Osteoblast (primary cell): ENCODE data around the gene ZCCHC18. TPM values are rescaled to one million over a fixed set of nuclear protein-coding genes. Genes with fewer than 3 reads are reported as not detected.

Experiments
- DNase-seq: peaks from one replicate; pipeline ENCODE4 v3.0.0; 2011; ENCODE audit warnings: low spot score, mixed read lengths; ENCODE audit not compliant: insufficient read length; ENCODE audit errors: missing footprints
- H2AFZ ChIP-seq: 2 replicates; pipeline ENCODE4 v1.6.0; 2011; ENCODE audit warnings: mild to moderate bottlenecking, low read length
- H3K27ac ChIP-seq: 2 replicates; pipeline ENCODE4 v1.5.1; 2011; ENCODE audit warnings: mild to moderate bottlenecking, low read depth, low read length, moderate library complexity
- H3K27me3 ChIP-seq: 2 replicates; pipeline ENCODE4 v1.6.0; 2012; ENCODE audit warnings: mild to moderate bottlenecking, control low read depth, inconsistent platforms, low read length, moderate library complexity; ENCODE audit not compliant: insufficient read depth
- H3K36me3 ChIP-seq: 2 replicates; pipeline ENCODE4 v1.5.1; 2011; ENCODE audit warnings: mild to moderate bottlenecking, low read length, control low read depth, moderate library complexity; ENCODE audit not compliant: insufficient read depth
- H3K4me1 ChIP-seq: 2 replicates; pipeline ENCODE4 v1.5.1; 2011; ENCODE audit warnings: mild to moderate bottlenecking, low read length, control low read depth, moderate library complexity; ENCODE audit not compliant: insufficient read depth
- H3K4me2 ChIP-seq: 2 replicates; pipeline ENCODE4 v1.6.0; 2011; ENCODE audit warnings: mild to moderate bottlenecking, low read length; ENCODE audit not compliant: insufficient read depth
- H3K4me3 ChIP-seq: fragments of 200-600 bp; sonication (generic); 3 replicates; pipeline ENCODE4 v1.5.1; 2012; ENCODE audit warnings: mild to moderate bottlenecking, low read length, inconsistent platforms; ENCODE audit not compliant: insufficient read depth
- H3K79me2 ChIP-seq: 2 replicates; pipeline ENCODE4 v1.6.0; 2012; ENCODE audit warnings: mild to moderate bottlenecking, low read length, control low read depth, inconsistent platforms; ENCODE audit not compliant: insufficient read depth
- H3K9me3 ChIP-seq: 2 replicates; pipeline ENCODE4 v1.5.1; 2011; ENCODE audit warnings: low read depth, low read length, control low read depth
- H4K20me1 ChIP-seq: 2 replicates; pipeline ENCODE4 v1.6.0; 2012; ENCODE audit warnings: mild to moderate bottlenecking, low read length, control low read depth; ENCODE audit not compliant: insufficient read depth
- total RNA-seq: library from RNA; depleted of rRNA; stranded (reverse); fragments of >200 nt; gene quantifications from 2 replicates; pipeline ENCODE4 v1.2.3, GENCODE V29; 2012
- TF ChIP-seq, protein P1 (sequence below): IDR thresholded peaks from 2 replicates; pipeline ENCODE4 v1.5.1; 2011; ENCODE audit warnings: mild to moderate bottlenecking, low read depth, low read length, moderate library complexity; ENCODE audit errors: extremely low read depth

The ZCCHC18 gene
- total RNA-seq, 1 donor = 1.1 TPM

GRCh38 chrX:104156630-104157529 is 44.6 kb downstream of the ZCCHC18 start, which contains the start of gene SLC25A53:
Gene SLC25A53 (minus strand): TSS chrX:104157009. CDS start chrX:104105257, 51,752 bp downstream.
- peaks cover 6% of the 10 kb centered on the region for H3K4me1 ChIP-seq
- TF ChIP-seq, protein P1, sequence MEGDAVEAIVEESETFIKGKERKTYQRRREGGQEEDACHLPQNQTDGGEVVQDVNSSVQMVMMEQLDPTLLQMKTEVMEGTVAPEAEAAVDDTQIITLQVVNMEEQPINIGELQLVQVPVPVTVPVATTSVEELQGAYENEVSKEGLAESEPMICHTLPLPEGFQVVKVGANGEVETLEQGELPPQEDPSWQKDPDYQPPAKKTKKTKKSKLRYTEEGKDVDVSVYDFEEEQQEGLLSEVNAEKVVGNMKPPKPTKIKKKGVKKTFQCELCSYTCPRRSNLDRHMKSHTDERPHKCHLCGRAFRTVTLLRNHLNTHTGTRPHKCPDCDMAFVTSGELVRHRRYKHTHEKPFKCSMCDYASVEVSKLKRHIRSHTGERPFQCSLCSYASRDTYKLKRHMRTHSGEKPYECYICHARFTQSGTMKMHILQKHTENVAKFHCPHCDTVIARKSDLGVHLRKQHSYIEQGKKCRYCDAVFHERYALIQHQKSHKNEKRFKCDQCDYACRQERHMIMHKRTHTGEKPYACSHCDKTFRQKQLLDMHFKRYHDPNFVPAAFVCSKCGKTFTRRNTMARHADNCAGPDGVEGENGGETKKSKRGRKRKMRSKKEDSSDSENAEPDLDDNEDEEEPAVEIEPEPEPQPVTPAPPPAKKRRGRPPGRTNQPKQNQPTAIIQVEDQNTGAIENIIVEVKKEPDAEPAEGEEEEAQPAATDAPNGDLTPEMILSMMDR = no peak
- H3K9me3 ChIP-seq = no peaks in the 10 kb centered on the region
- H2AFZ ChIP-seq = peak within 1 kb of the TSS; percentile 97
- no peaks in the 10 kb centered on the region for H3K27me3 ChIP-seq
- peak within 1 kb of the TSS; percentile 79 for H3K4me3 ChIP-seq
- peak within 1 kb of the TSS; percentile 85 for H3K4me2 ChIP-seq
- peak; percentile 78 for DNase-seq
- H3K79me2 ChIP-seq = peaks cover 22% of the 10 kb centered on the region
- no peaks in the 10 kb centered on the region for H3K36me3 ChIP-seq
- peak within 1 kb of the TSS; percentile 91 for H3K27ac ChIP-seq
- H4K20me1 ChIP-seq = no peaks in the 10 kb centered on the region

Other genes starting within 250 kb of the ZCCHC18 start
- 3.8 and 4.0 TPM in 2 replicates for gene TMSB15B, start 149.9 kb upstream of the ZCCHC18 start, total RNA-seq
- gene H2BW1, start 98.8 kb upstream of the ZCCHC18 start, total RNA-seq = not detected in 2 replicates
- not detected in 2 replicates for gene H2BW2, start 72.6 kb upstream of the ZCCHC18 start, total RNA-seq
- 3.2 and 3.3 TPM in 2 replicates for gene TMSB15C, start 36.3 kb upstream of the ZCCHC18 start, total RNA-seq
- 7.6 and 8.5 TPM in 2 replicates for gene SLC25A53, start 44.5 kb downstream of the ZCCHC18 start, total RNA-seq
- gene FAM199X, start 53.9 kb downstream of the ZCCHC18 start, total RNA-seq = 20.3 and 22.4 TPM in 2 replicates
- not detected in 2 replicates for gene ESX1, start 142.4 kb downstream of the ZCCHC18 start, total RNA-seq